ENCODE data around the gene TPSAB1. TPM values are rescaled to one million over a fixed set of nuclear protein-coding genes. Genes with fewer than 3 reads are reported as not detected.

Gene TPSAB1
- polyA plus RNA-seq, 1 donor, result 0.30 TPM

DNA sequence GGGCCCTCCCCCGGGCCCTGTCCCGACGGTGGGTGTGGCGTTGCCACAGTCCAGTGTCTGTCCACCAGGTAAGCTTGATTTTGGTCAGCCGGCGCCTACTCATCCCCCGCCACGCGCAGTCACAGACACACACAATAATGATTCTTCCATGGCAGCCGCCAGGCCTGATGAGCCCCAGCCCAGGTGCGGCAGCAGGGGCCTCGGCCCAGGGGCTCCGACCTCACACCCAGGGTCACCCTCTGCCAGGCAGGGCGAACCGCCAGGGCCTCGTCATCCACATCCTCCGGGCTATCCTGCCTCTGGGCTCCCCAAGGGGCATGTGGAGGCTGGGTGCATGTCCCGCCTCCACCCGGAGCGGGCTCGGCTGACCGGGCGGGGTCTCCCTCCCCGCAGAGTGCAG is 23.0 kb upstream of the TPSAB1 start:
- H3K4me1 ChIP-seq (ENCODE audit: control insufficient read depth, insufficient read depth, low read length), result no peaks in the 10 kb centered on the region
- peaks cover 2% of the 10 kb centered on the region for H3K36me3 ChIP-seq (ENCODE audit: control insufficient read depth, insufficient read depth, low read length)
- no CpG with 5 or more reads among the region's 24 CpGs for WGBS (ENCODE audit: insufficient coverage, low lambda C conversion rate)
- no peak overlapping the region for H3K27ac ChIP-seq (ENCODE audit: low read length)
- H3K27me3 ChIP-seq (ENCODE audit: control insufficient read depth, insufficient read depth, low read length), result no peaks in the 10 kb centered on the region
- no peak overlapping the region for H3K4me3 ChIP-seq (ENCODE audit: low read length)
- H3K9me3 ChIP-seq (ENCODE audit: control insufficient read depth, low read depth, low read length), result no peaks in the 10 kb centered on the region
- no peak for DNase-seq

DNA sequence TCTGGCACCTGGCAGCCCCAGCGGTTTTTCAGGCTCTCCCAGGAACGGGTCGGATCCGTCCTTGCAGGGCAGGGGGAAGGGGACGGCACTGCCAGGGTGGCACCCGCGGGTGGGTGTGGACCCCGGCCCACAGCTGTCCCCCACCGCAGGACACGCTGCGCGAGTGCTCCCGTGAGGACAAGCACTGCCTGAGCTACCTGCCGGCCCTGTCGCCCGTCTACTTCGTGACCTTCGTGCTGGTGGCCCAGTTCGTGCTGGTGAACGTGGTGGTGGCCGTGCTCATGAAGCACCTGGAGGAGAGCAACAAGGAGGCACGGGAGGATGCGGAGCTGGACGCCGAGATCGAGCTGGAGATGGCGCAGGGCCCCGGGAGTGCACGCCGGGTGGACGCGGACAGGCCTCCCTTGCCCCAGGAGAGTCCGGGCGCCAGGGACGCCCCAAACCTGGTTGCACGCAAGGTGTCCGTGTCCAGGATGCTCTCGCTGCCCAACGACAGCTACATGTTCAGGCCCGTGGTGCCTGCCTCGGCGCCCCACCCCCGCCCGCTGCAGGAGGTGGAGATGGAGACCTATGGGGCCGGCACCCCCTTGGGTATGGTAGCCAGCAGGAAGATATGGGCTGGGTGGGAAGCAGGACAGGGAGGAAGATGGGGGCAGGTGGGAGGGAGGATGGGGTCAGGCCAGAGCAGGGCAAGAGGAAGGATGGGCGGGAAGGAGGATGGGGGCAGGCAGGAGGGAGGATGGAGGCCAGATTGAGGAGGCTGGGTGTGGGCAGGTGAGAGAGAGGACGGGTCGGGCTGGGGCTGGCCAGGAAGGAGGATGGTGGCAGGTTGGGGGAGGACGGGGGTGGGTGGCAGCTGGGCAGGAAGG is 22.2 kb upstream of the TPSAB1 start:
- H3K4me1 ChIP-seq (ENCODE audit: control insufficient read depth, insufficient read depth, low read length), result no peaks in the 10 kb centered on the region
- no CpG with 5 or more reads among the region's 49 CpGs for WGBS (ENCODE audit: insufficient coverage, low lambda C conversion rate)
- no peak overlapping the region for H3K4me3 ChIP-seq (ENCODE audit: low read length)
- no peaks in the 10 kb centered on the region for H3K27me3 ChIP-seq (ENCODE audit: control insufficient read depth, insufficient read depth, low read length)
- peaks cover 2% of the 10 kb centered on the region for H3K36me3 ChIP-seq (ENCODE audit: control insufficient read depth, insufficient read depth, low read length)
- no peaks in the 10 kb centered on the region for H3K9me3 ChIP-seq (ENCODE audit: control insufficient read depth, low read depth, low read length)
- no peak for DNase-seq
- no peak overlapping the region for H3K27ac ChIP-seq (ENCODE audit: low read length)

DNA sequence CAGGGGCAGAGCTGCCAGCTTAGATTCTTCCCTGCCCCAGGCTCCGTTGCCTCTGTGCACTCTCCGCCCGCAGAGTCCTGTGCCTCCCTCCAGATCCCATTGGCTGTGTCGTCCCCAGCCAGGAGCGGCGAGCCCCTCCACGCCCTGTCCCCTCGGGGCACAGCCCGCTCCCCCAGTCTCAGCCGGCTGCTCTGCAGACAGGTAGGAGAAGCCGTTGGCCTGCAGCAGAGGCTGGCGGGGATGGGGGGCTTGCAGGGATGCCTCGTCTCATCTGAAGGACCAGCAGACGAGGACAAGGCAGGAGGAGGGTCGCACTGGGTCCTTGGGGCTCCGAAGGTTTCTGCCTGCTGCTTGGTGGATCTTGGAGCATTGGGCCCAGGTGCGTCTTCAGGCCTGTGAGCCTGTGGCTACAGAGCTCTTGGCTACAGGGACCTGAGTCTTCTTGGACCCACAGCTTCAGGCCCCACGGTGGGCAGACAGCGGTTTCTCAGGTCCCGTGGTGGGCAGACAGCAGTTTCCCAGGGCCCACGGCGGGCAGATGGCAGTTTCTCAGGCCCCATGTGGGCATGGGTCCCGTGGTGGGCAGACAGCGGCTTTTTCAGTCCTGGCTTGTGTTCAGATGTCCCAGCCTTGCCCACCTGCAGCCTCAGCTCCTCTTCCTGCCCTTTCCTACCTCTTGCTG is 21.4 kb upstream of the TPSAB1 start:
- Histone ChIP-seq H3K27me3 (ENCODE audit: control insufficient read depth, insufficient read depth, low read length) (no peaks in the 10 kb centered on the region), H3K4me3 (ENCODE audit: low read length) (no peak overlapping the region), H3K4me1 (ENCODE audit: control insufficient read depth, insufficient read depth, low read length) (no peaks in the 10 kb centered on the region), H3K27ac (ENCODE audit: low read length) (no peak overlapping the region), H3K36me3 (ENCODE audit: control insufficient read depth, insufficient read depth, low read length) (peaks cover 2% of the 10 kb centered on the region), H3K9me3 (ENCODE audit: control insufficient read depth, low read depth, low read length) (no peaks in the 10 kb centered on the region)
- DNase-seq, result no peak
- WGBS (ENCODE audit: insufficient coverage, low lambda C conversion rate), result no CpG with 5 or more reads among the region's 24 CpGs

DNA sequence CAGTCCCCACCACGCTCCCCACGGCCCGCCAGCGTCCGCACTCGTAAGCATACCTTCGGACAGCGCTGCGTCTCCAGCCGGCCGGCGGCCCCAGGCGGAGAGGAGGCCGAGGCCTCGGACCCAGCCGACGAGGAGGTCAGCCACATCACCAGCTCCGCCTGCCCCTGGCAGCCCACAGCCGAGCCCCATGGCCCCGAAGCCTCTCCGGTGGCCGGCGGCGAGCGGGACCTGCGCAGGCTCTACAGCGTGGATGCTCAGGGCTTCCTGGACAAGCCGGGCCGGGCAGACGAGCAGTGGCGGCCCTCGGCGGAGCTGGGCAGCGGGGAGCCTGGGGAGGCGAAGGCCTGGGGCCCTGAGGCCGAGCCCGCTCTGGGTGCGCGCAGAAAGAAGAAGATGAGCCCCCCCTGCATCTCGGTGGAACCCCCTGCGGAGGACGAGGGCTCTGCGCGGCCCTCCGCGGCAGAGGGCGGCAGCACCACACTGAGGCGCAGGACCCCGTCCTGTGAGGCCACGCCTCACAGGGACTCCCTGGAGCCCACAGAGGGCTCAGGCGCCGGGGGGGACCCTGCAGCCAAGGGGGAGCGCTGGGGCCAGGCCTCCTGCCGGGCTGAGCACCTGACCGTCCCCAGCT is 20.3 kb upstream of the TPSAB1 start:
- Histone ChIP-seq H3K4me3 (ENCODE audit: low read length) (no peak overlapping the region), H3K27me3 (ENCODE audit: control insufficient read depth, insufficient read depth, low read length) (no peaks in the 10 kb centered on the region), H3K4me1 (ENCODE audit: control insufficient read depth, insufficient read depth, low read length) (peaks cover 8% of the 10 kb centered on the region), H3K27ac (ENCODE audit: low read length) (no peak overlapping the region), H3K36me3 (ENCODE audit: control insufficient read depth, insufficient read depth, low read length) (peaks cover 2% of the 10 kb centered on the region), H3K9me3 (ENCODE audit: control insufficient read depth, low read depth, low read length) (no peaks in the 10 kb centered on the region)
- WGBS (ENCODE audit: insufficient coverage, low lambda C conversion rate), result no CpG with 5 or more reads among the region's 55 CpGs
- DNase-seq, result no peak

DNA sequence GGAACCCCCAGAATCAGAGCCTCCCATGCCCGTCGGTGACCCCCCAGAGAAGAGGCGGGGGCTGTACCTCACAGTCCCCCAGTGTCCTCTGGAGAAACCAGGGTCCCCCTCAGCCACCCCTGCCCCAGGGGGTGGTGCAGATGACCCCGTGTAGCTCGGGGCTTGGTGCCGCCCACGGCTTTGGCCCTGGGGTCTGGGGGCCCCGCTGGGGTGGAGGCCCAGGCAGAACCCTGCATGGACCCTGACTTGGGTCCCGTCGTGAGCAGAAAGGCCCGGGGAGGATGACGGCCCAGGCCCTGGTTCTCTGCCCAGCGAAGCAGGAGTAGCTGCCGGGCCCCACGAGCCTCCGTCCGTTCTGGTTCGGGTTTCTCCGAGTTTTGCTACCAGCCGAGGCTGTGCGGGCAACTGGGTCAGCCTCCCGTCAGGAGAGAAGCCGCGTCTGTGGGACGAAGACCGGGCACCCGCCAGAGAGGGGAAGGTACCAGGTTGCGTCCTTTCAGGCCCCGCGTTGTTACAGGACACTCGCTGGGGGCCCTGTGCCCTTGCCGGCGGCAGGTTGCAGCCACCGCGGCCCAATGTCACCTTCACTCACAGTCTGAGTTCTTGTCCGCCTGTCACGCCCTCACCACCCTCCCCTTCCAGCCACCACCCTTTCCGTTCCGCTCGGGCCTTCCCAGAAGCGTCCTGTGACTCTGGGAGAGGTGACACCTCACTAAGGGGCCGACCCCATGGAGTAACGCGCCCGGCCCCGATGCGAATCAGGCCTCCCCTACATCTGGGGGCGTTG is 19.5 kb upstream of the TPSAB1 start:
- peaks cover 2% of the 10 kb centered on the region for H3K36me3 ChIP-seq (ENCODE audit: control insufficient read depth, insufficient read depth, low read length)
- WGBS (ENCODE audit: insufficient coverage, low lambda C conversion rate), result no CpG with 5 or more reads among the region's 48 CpGs

DNA sequence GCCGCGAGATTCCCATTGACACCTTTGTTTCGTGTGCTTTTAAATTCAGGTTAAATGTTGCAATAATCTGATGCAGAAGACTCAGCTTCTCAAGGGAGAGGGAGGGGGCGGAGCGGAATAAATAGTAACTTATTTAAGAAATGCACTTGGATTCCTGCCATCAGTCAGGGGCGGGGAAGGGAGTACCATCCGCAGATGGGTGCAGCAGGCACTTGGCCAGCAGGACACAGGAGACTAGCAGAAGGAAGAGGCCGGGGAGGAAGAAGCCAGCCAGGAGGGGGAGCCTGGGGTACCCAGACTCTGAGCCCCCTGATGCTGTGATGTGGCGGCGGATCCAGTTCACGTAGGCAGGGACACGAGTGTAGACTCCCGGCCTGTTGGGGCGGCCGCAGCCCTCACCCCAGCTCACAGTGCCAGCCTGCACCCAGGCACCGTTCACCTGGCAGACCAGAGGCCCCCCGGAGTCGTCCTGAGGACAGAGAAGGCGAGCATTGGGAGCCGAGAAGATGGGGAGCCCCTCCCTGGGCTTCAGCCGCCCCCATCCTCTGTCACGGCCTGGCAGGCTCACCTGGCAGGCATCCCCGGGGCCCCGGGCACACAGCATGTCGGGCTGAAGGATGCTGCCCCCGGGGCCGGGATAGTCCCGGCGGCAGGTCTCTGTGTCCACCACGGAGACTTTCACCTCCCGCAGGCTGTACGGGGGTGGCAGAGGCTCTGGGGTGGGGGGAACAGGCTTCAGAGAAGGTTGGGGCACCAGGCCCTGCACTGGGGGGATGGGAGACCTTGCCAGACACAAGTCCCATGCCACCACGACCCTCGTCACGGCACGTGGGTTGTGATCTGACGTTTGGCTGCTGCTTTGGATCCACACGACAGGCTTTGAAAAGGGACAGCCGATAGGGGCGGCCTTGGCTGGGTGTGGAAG is 18.6 kb upstream of the TPSAB1 start:
- Histone ChIP-seq H3K4me3 (ENCODE audit: low read length) (no peak overlapping the region), H3K9me3 (ENCODE audit: control insufficient read depth, low read depth, low read length) (no peaks in the 10 kb centered on the region), H3K36me3 (ENCODE audit: control insufficient read depth, insufficient read depth, low read length) (peaks cover 2% of the 10 kb centered on the region), H3K4me1 (ENCODE audit: control insufficient read depth, insufficient read depth, low read length) (peaks cover 14% of the 10 kb centered on the region), H3K27me3 (ENCODE audit: control insufficient read depth, insufficient read depth, low read length) (no peaks in the 10 kb centered on the region), H3K27ac (ENCODE audit: low read length) (no peak overlapping the region)
- no CpG with 5 or more reads among the region's 40 CpGs for WGBS (ENCODE audit: insufficient coverage, low lambda C conversion rate)
- DNase-seq, result no peak

More for the DNA sequence above, 19.5 kb upstream of the TPSAB1 start:
- no peaks in the 10 kb centered on the region for H3K9me3 ChIP-seq (ENCODE audit: control insufficient read depth, low read depth, low read length)
- no peak overlapping the region for H3K27ac ChIP-seq (ENCODE audit: low read length)
- H3K4me3 ChIP-seq (ENCODE audit: low read length), result no peak overlapping the region
- no peaks in the 10 kb centered on the region for H3K27me3 ChIP-seq (ENCODE audit: control insufficient read depth, insufficient read depth, low read length)
- peaks cover 14% of the 10 kb centered on the region for H3K4me1 ChIP-seq (ENCODE audit: control insufficient read depth, insufficient read depth, low read length)
- DNase-seq, result no peak

DNA sequence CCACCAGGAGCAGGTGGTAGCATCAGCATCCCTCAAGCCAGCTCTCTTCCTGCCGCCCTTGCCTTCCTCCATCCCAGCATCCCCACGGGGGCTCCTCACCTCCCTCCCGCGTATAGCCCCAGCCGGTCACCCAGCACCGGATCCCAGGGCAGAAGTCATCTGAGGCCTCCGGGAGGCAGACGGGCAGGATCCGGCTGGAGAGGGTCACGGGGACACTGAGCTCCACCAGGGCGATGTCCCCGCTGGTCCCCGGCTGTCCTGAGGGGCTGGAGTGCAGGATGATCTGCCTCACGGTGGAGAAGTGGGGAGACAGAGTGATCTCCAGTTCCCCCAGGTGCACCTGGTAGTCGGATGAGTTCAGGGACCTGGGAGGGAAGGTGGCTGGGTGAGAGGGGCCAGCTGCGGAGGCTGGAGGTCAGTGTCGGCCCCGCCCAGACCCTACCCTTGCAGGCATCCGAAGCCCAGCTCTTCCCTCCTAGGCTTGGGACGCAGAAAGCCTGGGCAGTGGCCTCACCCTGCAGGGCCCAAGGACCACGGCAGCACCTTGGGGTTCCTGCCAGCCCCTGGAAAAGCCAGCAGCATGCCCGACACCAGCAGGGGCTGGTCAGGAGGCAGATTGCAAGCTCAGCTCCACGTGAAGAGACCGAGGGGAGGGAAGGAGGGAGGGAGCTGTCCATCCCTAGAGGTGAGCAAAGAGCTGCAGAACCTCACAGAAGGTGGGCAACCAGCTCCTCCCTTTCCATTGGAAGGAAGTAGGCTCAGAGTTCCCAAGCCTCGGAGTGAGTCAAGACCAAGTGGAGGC is 17.8 kb upstream of the TPSAB1 start:
- H3K4me3 ChIP-seq (ENCODE audit: low read length), result no peak overlapping the region
- no peak for DNase-seq
- peaks cover 2% of the 10 kb centered on the region for H3K36me3 ChIP-seq (ENCODE audit: control insufficient read depth, insufficient read depth, low read length)
- no CpG with 5 or more reads among the region's 25 CpGs for WGBS (ENCODE audit: insufficient coverage, low lambda C conversion rate)
- no peaks in the 10 kb centered on the region for H3K27me3 ChIP-seq (ENCODE audit: control insufficient read depth, insufficient read depth, low read length)
- H3K4me1 ChIP-seq (ENCODE audit: control insufficient read depth, insufficient read depth, low read length), result peaks cover 14% of the 10 kb centered on the region
- H3K27ac ChIP-seq (ENCODE audit: low read length), result no peak overlapping the region
- H3K9me3 ChIP-seq (ENCODE audit: control insufficient read depth, low read depth, low read length), result no peaks in the 10 kb centered on the region

DNA sequence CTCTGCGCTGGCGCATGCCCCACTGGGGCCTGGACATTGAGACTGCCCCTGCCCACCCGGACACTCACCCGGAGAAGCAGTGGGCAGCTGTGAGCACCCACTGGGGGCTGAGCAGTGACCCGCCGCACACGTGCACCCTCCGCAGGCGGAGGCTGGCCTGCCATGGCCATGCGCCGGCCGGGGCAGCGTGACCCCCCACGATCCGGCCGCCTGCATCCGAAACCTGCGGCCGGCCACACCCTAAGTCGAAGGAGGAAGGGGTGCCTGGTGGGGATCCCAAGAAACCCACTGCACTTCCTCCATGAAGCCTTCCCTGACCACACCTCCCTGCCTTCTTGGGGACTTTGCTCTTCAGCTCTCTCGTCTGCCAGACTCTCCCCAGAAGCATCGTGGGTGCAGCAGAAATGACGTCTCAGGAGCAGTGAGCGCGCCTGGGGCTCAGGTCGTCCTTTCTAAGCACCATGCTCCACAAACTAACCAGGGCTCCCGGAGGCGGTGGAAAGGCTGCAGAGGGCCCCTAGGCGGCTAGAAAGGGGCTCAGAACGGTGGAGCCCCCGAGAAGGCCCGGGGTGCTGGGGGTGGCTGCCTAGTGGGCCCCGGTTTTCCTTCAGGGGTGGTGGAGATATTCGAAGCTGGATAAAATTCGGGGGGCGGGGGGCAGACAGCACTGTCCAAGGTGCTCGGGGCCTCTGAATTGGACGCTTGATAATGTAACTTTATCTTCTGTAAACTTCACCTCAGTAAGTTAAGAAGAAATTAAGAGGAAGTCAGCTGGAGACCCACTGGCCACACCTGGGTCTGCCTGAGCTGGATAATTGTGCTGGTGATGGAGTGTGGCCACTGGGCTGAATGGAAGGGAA is 16.9 kb upstream of the TPSAB1 start:
- no peak overlapping the region for H3K27ac ChIP-seq (ENCODE audit: low read length)
- H3K4me1 ChIP-seq (ENCODE audit: control insufficient read depth, insufficient read depth, low read length), result peaks cover 14% of the 10 kb centered on the region
- H3K4me3 ChIP-seq (ENCODE audit: low read length), result no peak overlapping the region
- peak; percentile 26 to 32 for DNase-seq
- peaks cover 2% of the 10 kb centered on the region for H3K36me3 ChIP-seq (ENCODE audit: control insufficient read depth, insufficient read depth, low read length)
- no CpG with 5 or more reads among the region's 38 CpGs for WGBS (ENCODE audit: insufficient coverage, low lambda C conversion rate)
- no peaks in the 10 kb centered on the region for H3K9me3 ChIP-seq (ENCODE audit: control insufficient read depth, low read depth, low read length)
- H3K27me3 ChIP-seq (ENCODE audit: control insufficient read depth, insufficient read depth, low read length), result no peaks in the 10 kb centered on the region

Data from large intestine (tissue), 3 donors.